ENCODE measurements around the gene SLC2A6. TPM values are rescaled to one million over a fixed set of nuclear protein-coding genes. Genes with fewer than 3 reads are reported as not detected.

The SLC2A6 gene
- total RNA-seq, 1 donor from 2014 or later: 32.5 TPM

- no peaks in the 10 kb centered on the region for H3K9me3 Mint-ChIP-seq (ENCODE audit: unreplicated experiment)
- no peak overlapping the region for H3K4me3 Mint-ChIP-seq (ENCODE audit: unreplicated experiment)
- H3K4me1 Mint-ChIP-seq (ENCODE audit: unreplicated experiment): peaks cover 3% of the 10 kb centered on the region
- peaks cover 2% of the 10 kb centered on the region for H3K27me3 Mint-ChIP-seq (ENCODE audit: unreplicated experiment)
- peaks cover 4% of the 10 kb centered on the region for H3K36me3 Mint-ChIP-seq (ENCODE audit: low read depth, unreplicated experiment)
- no peak for DNase-seq (ENCODE audit: low spot score)
- H3K27ac Mint-ChIP-seq (ENCODE audit: unreplicated experiment): no peak overlapping the region
- no peak for TF ChIP-seq CTCF (IDR thresholded peaks at IDR 0.05; ENCODE audit: unreplicated experiment)
Observed at GRCh38 chr9:133521122-133522072, 42.5 kb upstream of the SLC2A6 start.

GRCh38 chr9:133520121-133520835 is 41.4 kb upstream of the SLC2A6 start:
- no peak for TF ChIP-seq CTCF (IDR thresholded peaks at IDR 0.05; ENCODE audit: unreplicated experiment)
- H3K9me3 Mint-ChIP-seq (ENCODE audit: unreplicated experiment): no peaks in the 10 kb centered on the region
- no peaks in the 10 kb centered on the region for H3K36me3 Mint-ChIP-seq (ENCODE audit: low read depth, unreplicated experiment)
- H3K4me1 Mint-ChIP-seq (ENCODE audit: unreplicated experiment): no peaks in the 10 kb centered on the region
- peaks cover 2% of the 10 kb centered on the region for H3K27me3 Mint-ChIP-seq (ENCODE audit: unreplicated experiment)
- no peak overlapping the region for H3K27ac Mint-ChIP-seq (ENCODE audit: unreplicated experiment)
- DNase-seq (ENCODE audit: low spot score): no peak
- H3K4me3 Mint-ChIP-seq (ENCODE audit: unreplicated experiment): no peak overlapping the region

GRCh38 chr9:133519693-133520092 is 40.8 kb upstream of the SLC2A6 start:
- Mint-ChIP-seq H3K4me3 (ENCODE audit: unreplicated experiment) (no peak overlapping the region), H3K27me3 (ENCODE audit: unreplicated experiment) (peaks cover 2% of the 10 kb centered on the region), H3K27ac (ENCODE audit: unreplicated experiment) (no peak overlapping the region), H3K36me3 (ENCODE audit: low read depth, unreplicated experiment) (no peaks in the 10 kb centered on the region), H3K4me1 (ENCODE audit: unreplicated experiment) (no peaks in the 10 kb centered on the region), H3K9me3 (ENCODE audit: unreplicated experiment) (no peaks in the 10 kb centered on the region)
- TF ChIP-seq CTCF (IDR thresholded peaks at IDR 0.05; ENCODE audit: unreplicated experiment): no peak
- DNase-seq (ENCODE audit: low spot score): no peak

- no peak overlapping the region for H3K27ac Mint-ChIP-seq (ENCODE audit: unreplicated experiment)
- H3K4me3 Mint-ChIP-seq (ENCODE audit: unreplicated experiment): no peak overlapping the region
- no peaks in the 10 kb centered on the region for H3K4me1 Mint-ChIP-seq (ENCODE audit: unreplicated experiment)
- H3K27me3 Mint-ChIP-seq (ENCODE audit: unreplicated experiment): peaks cover 2% of the 10 kb centered on the region
- TF ChIP-seq CTCF (IDR thresholded peaks at IDR 0.05; ENCODE audit: unreplicated experiment): no peak
- no peaks in the 10 kb centered on the region for H3K9me3 Mint-ChIP-seq (ENCODE audit: unreplicated experiment)
- no peaks in the 10 kb centered on the region for H3K36me3 Mint-ChIP-seq (ENCODE audit: low read depth, unreplicated experiment)
- no peak for DNase-seq (ENCODE audit: low spot score)
Observed at GRCh38 chr9:133518706-133519449, 40.0 kb upstream of the SLC2A6 start.
